Gastrocnemius medialis (tissue), 4 donors: Measurements from ENCODE around the gene SHISAL1. TPM values are rescaled to one million over a fixed set of nuclear protein-coding genes. Genes with fewer than 3 reads are reported as not detected.

Experiments used
- ATAC-seq, 2 donors: fragments of 150-250 bp; one replicate each; pipeline ENCODE4 v1.9.1; 2016
- DNase-seq, 2 donors: peaks; one replicate each; pipeline ENCODE4 v3.0.0-alpha.2; 2019
- H3K27ac ChIP-seq, 4 donors: fragments of 200-600 bp; sonication (generic); 1 replicate in 1 of 4; 2 replicates in 3 of 4; pipeline ENCODE4 v1.5.1; 2016 to 2018; ENCODE audit warnings: mild to moderate bottlenecking in 2 of 4, moderate library complexity in 1 of 4
- H3K27me3 ChIP-seq, 3 donors: fragments of 200-600 bp; sonication (generic) in 2 of 3; 1 replicate in 1 of 3; 2 replicates in 2 of 3; pipeline versions ENCODE4 v1.5.1 to v1.6.0; 2016 to 2019; ENCODE audit warnings: mild to moderate bottlenecking in 1 of 3, moderate library complexity in 1 of 3
- H3K36me3 ChIP-seq, 2 donors: fragments of 200-600 bp; sonication (generic) in 1 of 2; one replicate each; pipeline ENCODE4 v1.5.1; 2017 to 2018
- H3K4me1 ChIP-seq, 2 donors: fragments of 200-600 bp; sonication (generic) in 1 of 2; one replicate each; pipeline ENCODE4 v1.5.1; 2016 to 2017; ENCODE audit warnings: mild to moderate bottlenecking in 2 of 2
- H3K4me3 ChIP-seq, 4 donors: fragments of 200-600 bp; sonication (generic) in 3 of 4; 1 replicate in 1 of 4; 2 replicates in 3 of 4; pipeline ENCODE4 v1.5.1; 2016 to 2019; ENCODE audit warnings: mild to moderate bottlenecking in 2 of 4
- H3K9me3 ChIP-seq, 3 donors: fragments of 200-600 bp; sonication (generic) in 2 of 3; 1 replicate in 1 of 3; 2 replicates in 2 of 3; pipeline ENCODE4 v1.5.1; 2016 to 2019
- POLR2A ChIP-seq, 2 donors: fragments of 450-650 bp; IDR thresholded peaks; one replicate each; pipeline ENCODE4 v1.6.1; 2017; ENCODE audit warnings: antibody characterized with exemption in 2 of 2, mild to moderate bottlenecking in 2 of 2, moderate library complexity in 2 of 2
- in situ Hi-C, 4 donors: fragments of 200-750 bp; cut with MboI; loops; one replicate each; pipeline versions ENCODE4 v1.15.0 to v1.8.0; 2017; ENCODE audit warnings: low sequenced_read_pairs in 4 of 4
- intact Hi-C: fragments of 100-400 bp; cut with DNase I; formaldehyde crosslinking; loops from one replicate; pipeline ENCODE4 v1.15.1; 2023; ENCODE audit warnings: low total_unique reads
- total RNA-seq, 4 donors: library from RNA; depleted of rRNA; stranded (reverse); fragments of >200 nt; gene quantifications; one replicate each; pipeline versions ENCODE4 v1.1.0 to v1.2.3, GENCODE V29; 2016
- TF ChIP-seq, protein P1 (sequence below), 5 experiments: fragments of 450-650 bp in 3 of 5; fragments of 200-600 bp in 2 of 5; sonication (generic) in 2 of 5; IDR thresholded peaks in 4 of 5; conservative IDR thresholded peaks in 1 of 5; 1 replicate in 4 of 5; 2 replicates in 1 of 5; pipeline ENCODE4 v1.5.1; 2016 to 2019; ENCODE audit warnings: antibody characterized with exemption in 5 of 5, mild to moderate bottlenecking in 3 of 5, moderate library complexity in 3 of 5

The SHISAL1 gene
- total RNA-seq, 4 donors from 2014 or later = 0.03 to 0.10 TPM; not detected in 2

DNA sequence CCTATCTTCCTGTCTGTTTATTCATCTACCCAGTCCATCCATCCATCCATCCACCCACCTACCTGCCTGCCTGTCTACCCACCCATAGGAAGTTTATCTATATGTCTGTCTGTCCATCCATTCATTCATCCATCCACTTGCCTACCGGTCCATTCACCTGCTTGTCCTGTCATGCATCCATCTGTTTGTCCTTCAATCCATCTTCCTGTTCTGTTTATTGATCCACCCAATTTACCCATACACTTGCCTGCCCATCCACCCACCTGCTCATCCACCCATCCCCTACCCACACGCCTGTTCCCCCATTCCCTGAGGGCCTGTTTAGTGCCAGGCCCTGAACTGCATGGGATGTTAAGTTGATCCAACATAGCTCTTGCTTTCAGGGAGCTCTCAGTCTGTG, 113.6 kb downstream of the SHISAL1 start:
- ATAC-seq = no peak
- no peak for TF ChIP-seq POLR2A (IDR thresholded peaks at IDR 0.05)
- TF ChIP-seq, protein P1, sequence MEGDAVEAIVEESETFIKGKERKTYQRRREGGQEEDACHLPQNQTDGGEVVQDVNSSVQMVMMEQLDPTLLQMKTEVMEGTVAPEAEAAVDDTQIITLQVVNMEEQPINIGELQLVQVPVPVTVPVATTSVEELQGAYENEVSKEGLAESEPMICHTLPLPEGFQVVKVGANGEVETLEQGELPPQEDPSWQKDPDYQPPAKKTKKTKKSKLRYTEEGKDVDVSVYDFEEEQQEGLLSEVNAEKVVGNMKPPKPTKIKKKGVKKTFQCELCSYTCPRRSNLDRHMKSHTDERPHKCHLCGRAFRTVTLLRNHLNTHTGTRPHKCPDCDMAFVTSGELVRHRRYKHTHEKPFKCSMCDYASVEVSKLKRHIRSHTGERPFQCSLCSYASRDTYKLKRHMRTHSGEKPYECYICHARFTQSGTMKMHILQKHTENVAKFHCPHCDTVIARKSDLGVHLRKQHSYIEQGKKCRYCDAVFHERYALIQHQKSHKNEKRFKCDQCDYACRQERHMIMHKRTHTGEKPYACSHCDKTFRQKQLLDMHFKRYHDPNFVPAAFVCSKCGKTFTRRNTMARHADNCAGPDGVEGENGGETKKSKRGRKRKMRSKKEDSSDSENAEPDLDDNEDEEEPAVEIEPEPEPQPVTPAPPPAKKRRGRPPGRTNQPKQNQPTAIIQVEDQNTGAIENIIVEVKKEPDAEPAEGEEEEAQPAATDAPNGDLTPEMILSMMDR (IDR thresholded peaks at IDR 0.05 in 4 of 5, conservative IDR thresholded peaks at IDR 0.05 in 1 of 5) = no peak
- no peak overlapping the region for H3K4me3 ChIP-seq
- peaks cover 0 to 9% (median 2%) of the 10 kb centered on the region in 3 donors for H3K27me3 ChIP-seq
- H3K36me3 ChIP-seq = no peaks in the 10 kb centered on the region
- H3K4me1 ChIP-seq = no peaks in the 10 kb centered on the region
- H3K9me3 ChIP-seq = no peaks in the 10 kb centered on the region
- no peak overlapping the region for H3K27ac ChIP-seq
- in situ Hi-C loops (no loop called here), intact Hi-C loops (no loop called here)
- no peak for DNase-seq

DNA sequence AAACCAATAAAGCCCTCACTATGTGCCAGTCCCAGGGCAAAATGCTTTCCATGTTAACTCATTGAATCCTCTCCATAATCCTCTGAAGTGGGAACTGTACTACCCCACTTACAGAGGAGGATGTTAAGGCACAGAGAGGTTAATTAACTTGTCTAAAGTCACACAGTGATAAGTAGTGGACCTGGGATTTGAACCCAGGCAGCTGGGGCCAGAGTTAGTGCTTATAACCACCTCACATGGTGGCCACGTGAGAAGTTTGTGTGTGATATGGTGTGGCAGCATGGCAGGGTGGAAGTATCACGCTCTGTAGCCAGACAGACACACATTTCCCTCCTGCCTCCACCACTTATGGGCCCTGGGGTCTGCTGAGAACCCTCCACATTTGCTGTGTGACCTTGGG, 115.5 kb downstream of the SHISAL1 start:
- no peak for DNase-seq
- Histone ChIP-seq H3K4me3 (no peak overlapping the region), H3K9me3 (no peaks in the 10 kb centered on the region), H3K27ac (no peak overlapping the region), H3K36me3 (no peaks in the 10 kb centered on the region), H3K27me3 (peaks cover 2 to 9% (median 5%) of the 10 kb centered on the region in 3 donors), H3K4me1 (no peaks in the 10 kb centered on the region)
- TF ChIP-seq POLR2A (IDR thresholded peaks at IDR 0.05) = no peak
- TF ChIP-seq, protein P1 (IDR thresholded peaks at IDR 0.05 in 4 of 5, conservative IDR thresholded peaks at IDR 0.05 in 1 of 5) = no peak
- in situ Hi-C loops (no loop called here), intact Hi-C loops (no loop called here)
- no peak for ATAC-seq

DNA sequence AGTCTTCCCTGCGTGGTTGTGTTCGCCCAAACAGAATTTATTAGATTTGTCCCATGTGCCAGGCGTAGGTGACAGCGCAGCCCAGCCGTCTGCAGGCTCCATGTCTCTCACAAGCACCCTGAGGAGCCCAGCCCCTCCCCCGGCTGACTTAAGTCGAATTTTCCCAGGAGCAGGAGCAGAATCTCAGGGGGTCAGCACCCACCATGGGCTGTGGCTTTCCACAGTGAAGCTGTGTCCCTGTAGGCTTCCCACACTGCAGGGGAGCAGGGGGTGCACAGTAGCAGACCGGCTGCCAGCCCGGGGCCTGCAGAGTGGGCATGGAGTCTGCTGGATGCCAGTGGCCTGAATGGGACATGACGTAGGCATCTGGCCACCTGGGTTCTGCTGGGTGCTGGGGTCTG, 116.0 kb downstream of the SHISAL1 start:
- Histone ChIP-seq H3K4me1 (no peaks in the 10 kb centered on the region), H3K36me3 (no peaks in the 10 kb centered on the region), H3K9me3 (no peaks in the 10 kb centered on the region), H3K27me3 (peaks cover 2 to 9% (median 5%) of the 10 kb centered on the region in 3 donors), H3K4me3 (no peak overlapping the region), H3K27ac (no peak overlapping the region)
- ATAC-seq = no peak
- no peak for TF ChIP-seq POLR2A (IDR thresholded peaks at IDR 0.05)
- TF ChIP-seq, protein P1 (IDR thresholded peaks at IDR 0.05 in 4 of 5, conservative IDR thresholded peaks at IDR 0.05 in 1 of 5) = no peak
- in situ Hi-C loops = no loop called here
- intact Hi-C loops = no loop called here
- DNase-seq = no peak

DNA sequence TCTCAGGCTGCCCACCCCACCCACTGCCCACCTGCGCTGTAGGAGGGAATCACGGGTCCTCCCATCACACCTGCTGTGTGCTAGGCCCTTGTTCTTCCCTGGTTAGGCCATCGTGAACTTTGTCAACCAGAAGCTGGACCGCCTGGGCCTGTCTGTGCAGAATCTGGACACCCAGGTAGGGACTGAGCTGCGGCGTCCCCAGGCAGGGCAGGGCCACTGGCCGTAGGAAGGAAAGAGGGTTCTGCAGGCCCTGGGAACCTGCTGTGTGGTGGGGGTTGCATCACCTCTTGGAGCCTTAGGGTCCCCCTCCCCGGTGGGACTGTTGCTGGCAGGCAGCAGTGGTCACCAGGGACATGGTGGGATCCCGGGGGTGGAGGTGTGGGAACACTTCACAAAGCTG, 116.5 kb downstream of the SHISAL1 start:
- no peak overlapping the region for H3K27ac ChIP-seq
- intact Hi-C loops = no loop called here
- H3K4me3 ChIP-seq = no peak overlapping the region
- no peak for TF ChIP-seq POLR2A (IDR thresholded peaks at IDR 0.05)
- TF ChIP-seq, protein P1 (IDR thresholded peaks at IDR 0.05 in 4 of 5, conservative IDR thresholded peaks at IDR 0.05 in 1 of 5) = no peak
- ATAC-seq (no peak), DNase-seq (no peak)
- in situ Hi-C loops = no loop called here
- H3K36me3 ChIP-seq = no peaks in the 10 kb centered on the region
- H3K4me1 ChIP-seq = no peaks in the 10 kb centered on the region
- no peaks in the 10 kb centered on the region for H3K9me3 ChIP-seq
- H3K27me3 ChIP-seq = peaks cover 2 to 9% (median 5%) of the 10 kb centered on the region in 3 donors
